Fibroblast of lung (primary cell): Measurements from ENCODE around the gene ARMC9.

ENCODE experiments used
- EZH2 ChIP-seq: IDR thresholded peaks from 2 replicates; pipeline ENCODE4 v1.5.1; 2012; ENCODE audit warnings: low read length, control low read depth, mild to moderate bottlenecking; ENCODE audit errors: missing control alignments
- TF ChIP-seq, protein P1 (sequence below), 2 donors: IDR thresholded peaks in 1 of 2; conservative IDR thresholded peaks in 1 of 2; 1 replicate in 1 of 2; 2 replicates in 1 of 2; pipeline ENCODE4 v1.5.1; 2011 to 2012; ENCODE audit warnings: low read length in 2 of 2, control low read depth in 1 of 2, inconsistent platforms in 1 of 2, low read depth in 1 of 2, mild to moderate bottlenecking in 1 of 2

DNA sequence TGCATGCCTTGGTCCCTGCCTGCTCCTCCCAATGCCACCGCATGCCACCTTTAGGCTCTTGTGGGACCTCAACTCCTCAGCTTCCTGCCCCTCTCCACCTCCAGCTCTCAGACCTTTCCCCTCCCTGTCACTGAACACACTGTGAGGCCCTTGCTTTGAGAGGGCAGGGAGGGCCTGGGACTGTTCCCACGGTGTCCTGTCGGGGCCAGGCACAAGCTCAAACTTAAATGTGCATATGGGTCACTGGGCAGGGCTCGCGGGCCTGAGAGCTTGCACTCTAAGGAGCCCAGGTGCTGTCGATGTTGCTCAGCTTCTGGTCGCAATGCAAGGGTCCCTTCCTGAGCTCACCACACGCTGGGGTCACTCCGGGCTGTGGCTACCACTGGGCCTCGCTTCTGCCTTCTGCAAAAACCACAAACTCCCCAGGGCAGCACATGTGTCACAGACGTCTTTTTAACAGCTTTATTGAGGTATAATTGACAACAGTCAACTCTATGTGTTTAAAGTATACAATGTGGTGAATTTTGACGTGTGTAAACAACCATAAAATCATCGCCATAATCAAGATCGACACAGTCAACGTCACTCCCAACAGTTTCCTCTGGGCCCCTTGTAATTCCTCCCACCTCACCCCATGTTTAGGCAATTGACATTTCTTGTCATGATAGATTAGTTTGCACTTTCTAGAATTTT, 185.1 kb downstream of the ARMC9 start:
- TF ChIP-seq, protein P1, sequence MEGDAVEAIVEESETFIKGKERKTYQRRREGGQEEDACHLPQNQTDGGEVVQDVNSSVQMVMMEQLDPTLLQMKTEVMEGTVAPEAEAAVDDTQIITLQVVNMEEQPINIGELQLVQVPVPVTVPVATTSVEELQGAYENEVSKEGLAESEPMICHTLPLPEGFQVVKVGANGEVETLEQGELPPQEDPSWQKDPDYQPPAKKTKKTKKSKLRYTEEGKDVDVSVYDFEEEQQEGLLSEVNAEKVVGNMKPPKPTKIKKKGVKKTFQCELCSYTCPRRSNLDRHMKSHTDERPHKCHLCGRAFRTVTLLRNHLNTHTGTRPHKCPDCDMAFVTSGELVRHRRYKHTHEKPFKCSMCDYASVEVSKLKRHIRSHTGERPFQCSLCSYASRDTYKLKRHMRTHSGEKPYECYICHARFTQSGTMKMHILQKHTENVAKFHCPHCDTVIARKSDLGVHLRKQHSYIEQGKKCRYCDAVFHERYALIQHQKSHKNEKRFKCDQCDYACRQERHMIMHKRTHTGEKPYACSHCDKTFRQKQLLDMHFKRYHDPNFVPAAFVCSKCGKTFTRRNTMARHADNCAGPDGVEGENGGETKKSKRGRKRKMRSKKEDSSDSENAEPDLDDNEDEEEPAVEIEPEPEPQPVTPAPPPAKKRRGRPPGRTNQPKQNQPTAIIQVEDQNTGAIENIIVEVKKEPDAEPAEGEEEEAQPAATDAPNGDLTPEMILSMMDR (conservative IDR thresholded peaks at IDR 0.05 in 1 of 2, IDR thresholded peaks at IDR 0.05 in 1 of 2; ENCODE audit: low read depth in 1 of 2, low read length in 2 of 2), result no peak
- TF ChIP-seq EZH2, result no peak
